ENCODE measurements around the gene FOXP1.
A peak's percentile ranks its signal among the peaks of the same experiment; 100 is the strongest.

The FOXP1 gene

GRCh38 chr3:71241246-71241901 is 342.2 kb downstream of the FOXP1 start:
- DNase-seq (ENCODE audit: low read depth in 2 of 2), result no peak

DNA sequence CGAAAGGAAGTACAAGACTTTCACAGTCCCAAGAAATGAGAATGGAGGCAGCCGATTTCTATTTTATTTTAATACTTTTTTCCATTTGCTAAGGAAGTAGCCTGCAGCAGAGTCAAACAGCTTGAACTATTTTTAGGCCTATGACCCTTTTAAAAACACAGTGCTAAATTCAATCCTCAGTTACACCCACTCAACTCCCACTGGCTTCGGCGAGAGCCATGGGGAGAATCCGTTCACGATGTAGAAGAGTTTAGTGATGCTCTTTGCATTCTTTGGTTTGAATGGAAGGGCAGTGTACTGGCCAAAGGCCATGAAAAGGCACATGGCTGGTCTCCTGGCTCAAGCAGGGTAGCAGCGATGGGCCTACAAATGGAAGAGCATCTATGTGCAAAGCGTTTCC is 343.5 kb downstream of the FOXP1 start:
- DNase-seq (ENCODE audit: low read depth in 2 of 2), result no peak

- DNase-seq (ENCODE audit: low read depth in 2 of 2), result no peak
Observed at GRCh38 chr3:71238355-71238757, 345.2 kb downstream of the FOXP1 start.

- DNase-seq (ENCODE audit: low read depth in 2 of 2), result no peak
Observed at GRCh38 chr3:71237672-71238071, 345.9 kb downstream of the FOXP1 start.

GRCh38 chr3:71235846-71236245 is 347.7 kb downstream of the FOXP1 start:
- DNase-seq (ENCODE audit: low read depth in 2 of 2), result no peak

- DNase-seq (ENCODE audit: low read depth in 2 of 2), result no peak
Observed at GRCh38 chr3:71232895-71233294, 350.6 kb downstream of the FOXP1 start.

- no peak for DNase-seq (ENCODE audit: low read depth in 2 of 2)
Observed at GRCh38 chr3:71232175-71232679, 351.3 kb downstream of the FOXP1 start.

DNA sequence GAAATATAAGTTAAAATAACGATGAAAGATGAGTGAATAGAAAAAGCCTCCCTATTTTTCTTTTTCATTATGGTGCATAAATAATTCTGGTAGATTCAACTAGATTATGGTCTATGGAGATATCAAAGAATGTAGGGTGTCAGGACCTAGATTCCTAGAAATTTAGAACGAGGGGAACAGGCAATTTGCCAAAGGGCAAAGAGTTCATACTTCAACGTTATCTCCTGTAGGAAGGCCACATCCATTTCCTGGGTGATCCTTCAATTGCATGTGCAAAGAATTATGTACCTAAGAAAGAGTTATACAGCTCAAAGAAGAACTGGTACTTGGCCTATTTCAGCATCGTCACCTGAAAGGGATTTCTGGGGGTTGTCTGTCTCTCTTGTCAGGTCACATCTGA is 351.8 kb downstream of the FOXP1 start:
- DNase-seq (ENCODE audit: low read depth in 2 of 2), result no peak

DNA sequence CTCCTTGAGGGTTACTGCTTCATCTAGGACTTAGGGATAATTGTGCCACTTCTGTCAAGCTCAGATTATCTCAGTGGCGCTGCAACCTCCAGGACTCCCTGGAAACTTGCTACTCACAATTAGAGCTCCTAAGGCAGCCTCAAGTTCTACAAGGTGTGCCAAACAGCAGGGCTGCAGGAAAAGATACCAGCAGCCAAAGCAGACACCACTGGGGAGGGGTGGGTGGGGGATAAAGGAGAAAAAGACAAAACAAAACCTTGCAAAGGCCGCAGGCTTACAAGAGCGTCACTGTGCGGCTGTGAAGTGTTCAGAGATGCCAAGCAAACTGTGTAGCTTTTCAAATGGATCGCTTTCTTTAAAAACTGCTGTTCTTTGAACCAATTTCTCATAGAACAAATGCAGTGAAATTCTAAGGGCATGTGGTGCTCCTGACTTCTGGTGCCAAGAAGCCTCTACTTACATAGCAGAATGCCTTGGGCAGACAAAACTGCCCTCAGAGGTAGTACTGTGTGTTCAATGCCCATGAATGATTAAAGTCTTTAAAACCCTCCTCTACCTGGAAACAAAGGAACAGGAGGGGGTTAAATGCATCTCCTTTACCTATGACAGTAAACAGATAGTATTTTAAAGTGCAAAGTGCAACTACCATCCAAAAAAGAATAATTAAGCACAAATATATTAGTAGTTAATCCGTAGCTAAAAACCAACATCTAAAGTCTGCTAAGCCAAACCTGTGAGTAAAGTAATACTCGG is 353.4 kb downstream of the FOXP1 start:
- DNase-seq (ENCODE audit: low read depth in 2 of 2), result no peak

DNA sequence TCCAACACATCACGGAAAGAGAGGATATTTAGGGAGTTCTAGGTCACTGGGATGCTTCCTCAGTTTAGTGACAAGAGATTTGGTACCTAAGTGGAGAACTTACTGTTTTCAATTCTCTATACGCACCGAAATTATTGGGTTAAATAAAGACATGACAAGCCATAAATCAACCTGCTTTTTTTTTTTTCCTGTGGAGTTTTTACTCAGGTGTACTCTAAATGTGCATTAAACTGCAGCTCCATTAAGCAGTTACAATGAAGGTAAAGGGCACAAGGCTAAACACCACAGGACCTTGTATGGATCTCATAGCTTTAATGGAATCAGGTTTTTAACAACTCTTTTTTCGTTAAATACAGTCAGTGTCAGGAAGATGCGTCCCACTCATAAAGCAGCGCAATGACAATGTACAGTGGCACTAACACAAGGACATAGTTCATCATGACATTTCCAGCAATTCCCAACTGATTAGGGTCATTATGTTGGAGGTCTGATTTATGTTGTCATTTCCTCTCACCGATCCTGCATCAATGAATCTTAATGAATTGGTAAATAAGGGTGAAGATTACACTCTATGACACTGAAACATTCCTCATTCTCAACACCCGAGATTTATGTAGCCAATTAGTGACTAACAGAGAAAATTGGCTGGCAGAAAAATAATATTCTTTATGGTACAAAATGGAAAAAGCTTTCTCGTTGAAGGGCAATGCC is 355.2 kb downstream of the FOXP1 start:
- no peak for DNase-seq (ENCODE audit: low read depth in 2 of 2)

- DNase-seq (ENCODE audit: low read depth in 2 of 2), result no peak
Observed at GRCh38 chr3:71227270-71227661, 356.3 kb downstream of the FOXP1 start.

GRCh38 chr3:71226565-71227269 is 356.8 kb downstream of the FOXP1 start:
- DNase-seq (ENCODE audit: low read depth in 2 of 2), result peak; percentile 78 to 83

- DNase-seq (ENCODE audit: low read depth in 2 of 2), result no peak
Observed at GRCh38 chr3:71225951-71226564, 357.5 kb downstream of the FOXP1 start.

GRCh38 chr3:71225002-71225684 is 358.4 kb downstream of the FOXP1 start:
- DNase-seq (ENCODE audit: low read depth in 2 of 2), result no peak

- DNase-seq (ENCODE audit: low read depth in 2 of 2), result peak in 1 of 2 donors; percentile 40
Observed at GRCh38 chr3:71219744-71220638, 363.5 kb downstream of the FOXP1 start.

- no peak for DNase-seq (ENCODE audit: low read depth in 2 of 2)
Observed at GRCh38 chr3:71218508-71218907, 365.0 kb downstream of the FOXP1 start.

GRCh38 chr3:71217640-71218222 is 365.8 kb downstream of the FOXP1 start:
- DNase-seq (ENCODE audit: low read depth in 2 of 2), result no peak

DNA sequence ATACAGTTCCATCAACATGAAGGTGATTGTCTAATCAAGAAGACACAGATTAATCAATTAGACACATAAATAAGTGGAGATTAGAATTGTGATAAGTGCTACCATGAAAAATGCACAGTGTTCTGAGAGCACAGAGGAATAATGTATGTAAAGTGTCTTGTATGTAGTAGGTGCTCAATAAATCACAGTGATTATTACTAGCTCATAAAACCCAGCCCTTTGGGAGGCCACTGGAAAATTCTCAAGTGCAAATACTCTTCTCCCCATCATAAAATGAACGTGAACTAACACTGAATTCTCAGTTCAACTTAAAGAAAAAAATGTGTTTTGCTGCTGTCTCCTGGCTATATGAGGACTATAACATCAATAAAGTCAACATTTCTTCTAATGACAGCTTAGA is 368.2 kb downstream of the FOXP1 start:
- DNase-seq (ENCODE audit: low read depth in 2 of 2), result no peak

- no peak for DNase-seq (ENCODE audit: low read depth in 2 of 2)
Observed at GRCh38 chr3:71214797-71215196, 368.7 kb downstream of the FOXP1 start.

DNA sequence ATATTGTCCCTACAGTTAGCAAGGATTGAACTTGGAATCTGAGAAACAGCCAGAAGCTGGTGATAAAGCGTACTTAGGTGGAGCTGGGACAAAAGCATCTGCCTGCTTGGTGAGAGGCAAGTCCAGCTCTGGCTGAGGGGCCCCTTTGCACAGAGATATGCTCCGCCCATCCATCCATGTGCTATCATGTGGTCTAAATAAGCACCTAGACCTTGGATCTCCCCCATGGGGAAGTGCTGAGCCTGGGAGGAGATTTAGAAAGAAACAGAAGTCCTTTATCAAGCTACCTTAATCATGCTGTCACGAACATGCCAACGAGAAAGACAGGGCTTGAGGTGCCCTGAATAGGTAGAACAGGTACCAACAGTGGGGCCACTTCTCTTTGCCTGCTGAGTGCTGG is 369.5 kb downstream of the FOXP1 start:
- DNase-seq (ENCODE audit: low read depth in 2 of 2), result no peak

All from stimulated activated CD8-positive, alpha-beta memory T cell treated with anti-CD3 and anti-CD28 coated beads, Interleukin-2, amount 100 ng/mL, for 48 hours (primary cell).